Chondrocyte (in vitro differentiated cells): ENCODE results near the gene HBS1L. TPM values are rescaled to one million over a fixed set of nuclear protein-coding genes. Genes with fewer than 3 reads are reported as not detected.

Experiments used
- DNase-seq: peaks from one replicate; pipeline ENCODE4 v3.0.0; 2021; ENCODE audit warnings: mixed read lengths, low spot score
- H3K27ac Mint-ChIP-seq: one replicate; pipeline ENCODE4 v1.8.0; 2021; ENCODE audit warnings: mild to moderate bottlenecking, moderate library complexity, mixed read lengths; ENCODE audit not compliant: unreplicated experiment
- H3K27me3 Mint-ChIP-seq: 2 replicates; pipeline ENCODE4 v1.8.0; 2021; ENCODE audit warnings: low read depth, mixed read lengths
- H3K36me3 Mint-ChIP-seq: 2 replicates; pipeline ENCODE4 v1.8.0; 2021; ENCODE audit warnings: low read depth, mixed read lengths
- H3K4me1 Mint-ChIP-seq: 2 replicates; pipeline ENCODE4 v1.8.0; 2021; ENCODE audit warnings: low read depth, mild to moderate bottlenecking, mixed read lengths
- H3K4me3 Mint-ChIP-seq: one replicate; pipeline ENCODE4 v1.8.0; 2021; ENCODE audit warnings: mild to moderate bottlenecking, moderate library complexity, mixed read lengths; ENCODE audit not compliant: unreplicated experiment
- H3K9me3 Mint-ChIP-seq: 2 replicates; pipeline ENCODE4 v1.8.0; 2021; ENCODE audit warnings: low read depth, mixed read lengths
- CTCF ChIP-seq: fragments of 200-600 bp; sonication (generic); IDR thresholded peaks from 2 replicates; pipeline ENCODE4 v1.5.0; 2021; ENCODE audit warnings: antibody characterized with exemption, mild to moderate bottlenecking, moderate library complexity
- total RNA-seq: library from RNA; stranded (reverse); gene quantifications from 3 replicates; pipeline ENCODE4 v1.2.1, GENCODE V29; 2021

Gene HBS1L
- total RNA-seq, 1 donor from 2014 or later, result 70.4 TPM

GRCh38 chr6:135022050-135022697 is 32.4 kb downstream of the HBS1L start:
- H3K4me1 Mint-ChIP-seq, result no peaks in the 10 kb centered on the region
- no peak for TF ChIP-seq CTCF
- no peak overlapping the region for H3K27ac Mint-ChIP-seq
- no peaks in the 10 kb centered on the region for H3K9me3 Mint-ChIP-seq
- no peak for DNase-seq
- no peaks in the 10 kb centered on the region for H3K27me3 Mint-ChIP-seq
- H3K36me3 Mint-ChIP-seq, result no peaks in the 10 kb centered on the region
- no peak overlapping the region for H3K4me3 Mint-ChIP-seq

- Mint-ChIP-seq H3K4me3 (no peak overlapping the region), H3K27me3 (no peaks in the 10 kb centered on the region), H3K9me3 (no peaks in the 10 kb centered on the region), H3K36me3 (no peaks in the 10 kb centered on the region), H3K4me1 (no peaks in the 10 kb centered on the region), H3K27ac (no peak overlapping the region)
- TF ChIP-seq CTCF, result no peak
- no peak for DNase-seq
Observed at GRCh38 chr6:135021310-135022049, 33.1 kb downstream of the HBS1L start.

- TF ChIP-seq CTCF, result no peak
- peaks cover 7% of the 10 kb centered on the region for H3K4me1 Mint-ChIP-seq
- H3K9me3 Mint-ChIP-seq, result no peaks in the 10 kb centered on the region
- no peak overlapping the region for H3K4me3 Mint-ChIP-seq
- peaks cover 2% of the 10 kb centered on the region for H3K36me3 Mint-ChIP-seq
- no peaks in the 10 kb centered on the region for H3K27me3 Mint-ChIP-seq
- DNase-seq, result no peak
- no peak overlapping the region for H3K27ac Mint-ChIP-seq
Observed at GRCh38 chr6:135018941-135019340, 35.7 kb downstream of the HBS1L start.

- Mint-ChIP-seq H3K9me3 (no peaks in the 10 kb centered on the region), H3K4me1 (peaks cover 10% of the 10 kb centered on the region), H3K27me3 (no peaks in the 10 kb centered on the region), H3K4me3 (no peak overlapping the region), H3K36me3 (peaks cover 2% of the 10 kb centered on the region), H3K27ac (no peak overlapping the region)
- no peak for DNase-seq
- TF ChIP-seq CTCF, result no peak
Observed at GRCh38 chr6:135018052-135018451, 36.6 kb downstream of the HBS1L start.

GRCh38 chr6:135014353-135014832 is 40.2 kb downstream of the HBS1L start:
- TF ChIP-seq CTCF, result no peak
- Mint-ChIP-seq H3K9me3 (no peaks in the 10 kb centered on the region), H3K27me3 (no peaks in the 10 kb centered on the region), H3K36me3 (peaks cover 2% of the 10 kb centered on the region), H3K27ac (no peak overlapping the region), H3K4me3 (no peak overlapping the region), H3K4me1 (peaks cover 10% of the 10 kb centered on the region)
- DNase-seq, result no peak
